Sigmoid colon (tissue), 4 donors: ENCODE data around the gene UBXN11.

Source experiments
- CTCF ChIP-seq, 4 experiments: fragments of 450-650 bp in 3 of 4; fragments of 200-600 bp in 1 of 4; IDR thresholded peaks; one replicate each; pipeline ENCODE4 v1.5.1; 2016 to 2019; ENCODE audit warnings: antibody characterized with exemption in 4 of 4, mild to moderate bottlenecking in 3 of 4, moderate library complexity in 2 of 4
- POLR2A ChIP-seq, 2 donors: fragments of 450-650 bp; IDR thresholded peaks; one replicate each; pipeline ENCODE4 v1.6.1; 2016; ENCODE audit warnings: antibody characterized with exemption in 2 of 2, mild to moderate bottlenecking in 2 of 2, moderate library complexity in 2 of 2
- POLR2AphosphoS5 ChIP-seq, 4 donors: sonication (generic); formaldehyde crosslinking; IDR thresholded peaks; one replicate each; pipeline ENCODE4 v1.6.1; 2017; ENCODE audit warnings: antibody characterized with exemption in 4 of 4

- TF ChIP-seq POLR2A (IDR thresholded peaks at IDR 0.05) (no peak), CTCF (IDR thresholded peaks at IDR 0.05) (no peak), POLR2AphosphoS5 (IDR thresholded peaks at IDR 0.05) (no peak)
These were observed 66.5 kb downstream of the UBXN11 start for GRCh38 chr1:26239936-26240335.
